ENCODE measurements around the gene TLN1.

Gene TLN1

DNA sequence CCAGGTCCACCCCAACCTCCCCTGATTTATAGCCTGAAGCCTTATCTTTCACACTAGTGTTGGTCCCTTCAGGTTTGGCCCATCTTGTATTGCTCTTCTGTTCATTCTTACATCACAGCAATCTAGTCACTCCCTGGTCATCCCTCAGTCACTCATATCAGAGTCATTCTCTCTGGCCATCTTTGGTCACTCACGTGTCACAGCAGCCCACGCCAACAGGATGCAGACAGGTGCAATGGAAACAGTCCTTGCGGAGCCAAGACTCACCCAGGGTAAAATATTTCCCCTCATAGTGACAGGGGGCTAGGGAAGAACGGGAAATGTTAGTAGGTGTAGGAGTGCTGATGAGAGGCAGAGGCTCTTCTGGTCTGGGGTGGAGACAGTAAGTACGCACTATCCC is 21.5 kb upstream of the TLN1 start:
- no peak for DNase-seq (ENCODE audit: low read depth, low spot score)

DNA sequence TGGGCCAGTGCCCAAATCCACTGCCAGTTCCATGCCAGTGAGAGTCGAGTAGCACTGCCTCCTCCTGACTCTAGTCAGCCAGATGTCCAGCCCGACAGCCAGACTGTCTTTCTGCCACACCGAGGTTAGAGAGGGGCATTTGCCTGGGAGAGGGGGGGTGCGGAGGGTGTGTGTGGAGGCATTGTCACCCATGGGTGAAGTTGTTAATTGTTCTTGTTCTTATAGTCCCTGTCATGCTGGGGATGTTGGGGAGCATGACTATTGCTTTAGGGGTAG is 18.2 kb upstream of the TLN1 start:
- DNase-seq (ENCODE audit: low read depth, low spot score) = no peak

DNA sequence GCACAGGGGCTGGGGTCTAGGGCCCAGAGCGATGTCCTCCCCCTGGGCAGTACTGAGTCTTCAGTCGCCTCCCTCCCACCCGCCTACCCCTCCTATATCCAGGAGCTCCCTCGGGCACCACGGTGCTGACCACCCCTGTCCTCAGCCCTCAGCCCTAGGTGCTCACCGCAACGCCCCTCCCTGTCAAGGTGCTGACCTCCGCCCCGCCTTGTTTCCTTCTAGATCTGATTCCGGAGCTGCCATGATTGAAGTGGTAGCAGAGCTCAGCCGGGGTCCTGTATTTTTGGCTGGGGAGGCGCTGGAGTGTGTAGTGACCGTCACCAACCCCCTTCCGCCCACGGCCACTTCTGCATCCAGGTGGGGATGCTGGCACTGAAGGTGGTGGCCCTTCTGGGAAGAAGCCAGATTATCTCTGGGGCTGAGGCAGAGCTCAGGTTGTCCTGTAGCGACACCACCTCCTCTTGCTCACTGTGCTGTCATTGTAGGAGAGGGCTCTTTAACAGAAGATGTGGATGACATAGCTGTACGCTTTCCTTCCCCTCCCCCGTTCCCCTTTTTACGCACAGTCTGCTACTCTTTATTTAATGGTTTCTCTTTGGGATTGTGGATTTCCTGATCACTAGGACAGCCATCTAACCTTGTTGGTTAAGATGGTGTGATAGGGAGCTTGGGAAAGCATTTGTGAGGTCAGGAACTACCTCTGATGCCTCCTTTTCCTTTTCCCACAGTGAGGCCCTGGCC is 17.7 kb upstream of the TLN1 start:
- peak; percentile 24 for DNase-seq (ENCODE audit: low read depth, low spot score)

DNA sequence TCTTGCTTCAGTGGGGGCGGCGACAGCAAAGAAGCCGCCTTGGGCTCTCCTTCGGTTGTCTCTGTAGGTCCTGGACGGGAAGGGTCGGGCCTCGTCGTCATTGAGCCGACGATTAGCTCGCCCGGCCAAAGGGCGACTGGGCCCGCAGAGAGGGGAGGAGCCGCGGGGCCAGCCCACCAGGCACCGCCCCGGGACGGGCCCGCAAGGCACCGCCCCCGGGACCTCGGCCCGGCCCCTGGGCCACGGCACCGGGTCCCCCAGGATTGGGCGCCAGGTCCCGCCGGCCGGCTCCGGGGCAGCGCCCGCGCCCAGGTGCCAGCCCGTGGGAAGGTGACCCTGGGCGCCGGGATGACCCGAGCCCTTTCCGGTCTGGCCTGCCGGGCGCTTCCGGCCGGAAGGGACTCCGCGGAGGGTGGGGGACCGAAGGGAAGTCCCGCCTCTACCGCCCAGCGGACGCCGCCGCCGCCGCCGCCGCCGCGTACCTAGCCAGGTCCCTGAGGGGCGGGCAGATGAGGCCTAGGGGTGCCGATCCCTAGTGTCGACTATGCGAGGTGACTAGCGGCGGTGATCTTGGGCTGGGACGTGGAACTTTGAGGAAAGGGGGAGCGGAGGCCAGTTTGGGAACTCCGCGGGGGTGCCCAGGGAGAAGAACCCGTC is 17.0 kb upstream of the TLN1 start, which contains the start of the genes GBA2 and RGP1:
Gene GBA2 (minus strand): TSS at position 371 of the 657 bp plus-strand sequence. CDS start 524 bp downstream, outside the sequence.
Gene RGP1 (plus strand): TSS at position 430 of the 657 bp plus-strand sequence. CDS start 469 bp downstream, outside the sequence.
- DNase-seq (ENCODE audit: low read depth, low spot score) = peak; percentile 32

DNA sequence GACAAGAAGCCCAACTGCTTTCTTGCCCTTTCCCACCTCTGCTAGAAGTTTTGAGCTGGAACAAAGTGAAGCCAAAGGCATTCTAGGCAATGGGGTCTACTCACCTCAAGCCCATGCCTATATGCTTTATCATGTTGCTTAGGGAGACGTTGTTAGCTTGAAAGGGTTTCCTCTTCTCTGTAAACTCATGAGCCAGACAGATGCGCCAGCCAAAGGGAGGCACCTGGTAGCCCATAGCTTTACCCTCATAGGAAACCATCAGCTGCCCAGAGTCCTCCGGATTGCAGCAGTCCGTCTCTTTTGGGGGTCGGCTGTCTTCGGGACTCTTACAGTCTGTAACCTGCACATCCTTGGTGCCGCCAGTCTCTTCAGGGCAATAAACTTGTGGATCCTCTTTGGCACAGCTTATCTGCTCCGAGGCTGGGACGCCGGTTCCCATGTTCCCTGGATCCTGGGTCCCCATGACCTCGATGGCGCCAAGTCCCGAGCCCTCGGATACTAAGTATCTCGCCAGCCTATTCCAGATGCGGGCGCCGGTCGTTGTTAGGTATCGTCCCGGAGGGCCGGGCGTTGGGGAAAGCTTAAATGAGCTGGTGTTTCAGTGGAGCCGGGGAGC is 16.4 kb upstream of the TLN1 start:
- DNase-seq (ENCODE audit: low read depth, low spot score) = no peak

- no peak for DNase-seq (ENCODE audit: low read depth, low spot score)
These were observed 14.6 kb upstream of the TLN1 start for GRCh38 chr9:35746583-35746982.

- DNase-seq (ENCODE audit: low read depth, low spot score) = no peak
These were observed 13.6 kb upstream of the TLN1 start for GRCh38 chr9:35745569-35745968.

DNA sequence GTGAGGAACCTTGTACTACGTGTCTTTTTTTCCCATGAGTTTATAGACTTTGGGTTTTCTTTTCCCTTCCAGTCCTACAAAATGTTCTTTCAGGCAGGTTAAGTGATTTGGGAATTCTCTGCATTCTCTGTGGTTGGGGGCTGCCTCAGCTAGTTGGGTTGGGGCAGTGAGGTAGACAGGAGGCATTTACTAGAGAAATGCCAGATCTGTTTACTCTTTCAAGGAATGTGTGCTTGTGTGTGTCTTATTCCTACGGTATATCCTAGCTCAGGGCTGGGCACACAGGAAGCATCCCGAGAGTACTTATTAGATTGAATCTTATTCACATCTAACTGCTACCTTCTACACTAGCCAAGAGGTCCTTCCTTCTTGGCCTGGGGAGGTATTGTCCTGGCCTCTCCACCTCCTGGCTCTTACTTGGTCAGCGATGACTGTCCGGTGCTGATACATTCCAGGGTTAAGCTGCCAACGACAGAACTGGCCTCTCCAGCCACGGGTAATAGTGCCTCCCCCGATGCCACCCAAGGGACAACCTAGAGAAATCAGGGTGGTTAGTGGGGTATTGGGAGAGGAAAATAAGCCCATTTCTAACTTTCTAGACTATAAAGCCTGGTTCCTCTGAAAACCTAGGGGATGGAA is 12.0 kb upstream of the TLN1 start:
- DNase-seq (ENCODE audit: low read depth, low spot score) = no peak

GRCh38 chr9:35743452-35743851 is 11.5 kb upstream of the TLN1 start:
- no peak for DNase-seq (ENCODE audit: low read depth, low spot score)

- DNase-seq (ENCODE audit: low read depth, low spot score) = no peak
These were observed 9.7 kb upstream of the TLN1 start for GRCh38 chr9:35741740-35742139.

DNA sequence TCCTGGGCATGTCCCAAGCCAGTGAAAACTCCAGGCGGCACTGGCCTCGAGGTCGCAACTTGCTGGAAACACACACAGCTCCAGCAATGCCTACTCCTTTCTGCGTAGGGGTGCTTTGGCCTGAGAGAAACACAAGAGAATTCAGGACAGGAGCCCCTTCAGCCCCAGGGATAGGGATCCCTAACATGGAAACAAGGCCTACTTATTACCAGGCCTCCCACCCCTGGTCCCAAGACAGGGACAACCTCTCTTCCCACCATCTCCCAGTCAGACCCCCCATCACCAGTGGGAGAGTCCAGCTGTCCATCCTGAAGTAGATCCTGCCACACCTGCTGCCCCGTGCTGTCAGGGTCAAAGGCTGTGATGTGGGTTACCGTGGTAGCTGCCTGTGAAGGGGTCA is 8.2 kb upstream of the TLN1 start:
- DNase-seq (ENCODE audit: low read depth, low spot score) = no peak

GRCh38 chr9:35738924-35739323 is 6.9 kb upstream of the TLN1 start:
- no peak for DNase-seq (ENCODE audit: low read depth, low spot score)

DNA sequence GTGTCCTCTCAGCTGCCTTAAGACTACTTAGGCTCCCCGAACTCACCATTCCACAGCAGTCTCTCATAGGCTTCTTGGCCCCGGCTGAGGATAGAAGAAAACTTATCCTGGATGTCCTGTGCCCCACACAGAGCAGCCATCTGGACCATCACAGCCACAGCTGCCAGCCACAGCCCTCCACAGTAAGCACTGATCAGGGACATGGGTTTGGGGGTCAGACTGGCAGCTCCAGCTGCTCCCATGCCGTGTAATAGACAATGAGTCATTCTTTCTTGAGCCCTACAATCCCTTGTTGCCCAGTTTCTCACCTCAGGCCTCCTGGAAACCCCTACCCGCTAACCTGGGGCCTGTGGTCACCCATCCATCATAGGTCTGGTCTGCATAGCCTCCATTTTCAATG is 6.2 kb upstream of the TLN1 start:
- no peak for DNase-seq (ENCODE audit: low read depth, low spot score)

- DNase-seq (ENCODE audit: low read depth, low spot score) = no peak
These were observed 5.1 kb upstream of the TLN1 start for GRCh38 chr9:35737143-35737542.

DNA sequence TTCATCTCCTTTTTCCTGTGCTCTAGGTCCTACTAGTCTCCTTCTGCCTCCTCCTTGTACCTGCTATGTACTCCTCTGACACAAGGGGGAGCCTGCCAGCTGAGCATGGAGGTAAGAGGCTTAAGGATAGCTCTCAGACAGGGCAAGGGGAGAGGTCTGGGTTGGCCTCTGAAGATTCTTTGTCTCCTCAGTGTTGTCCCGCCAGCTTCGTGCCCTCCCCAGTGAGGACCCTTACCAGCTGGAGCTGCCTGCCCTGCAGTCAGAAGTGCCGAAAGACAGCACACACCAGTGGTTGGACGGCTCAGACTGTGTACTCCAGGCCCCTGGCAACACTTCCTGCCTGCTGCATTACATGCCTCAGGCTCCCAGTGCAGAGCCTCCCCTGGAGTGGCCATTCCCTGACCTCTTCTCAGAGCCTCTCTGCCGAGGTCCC is 4.2 kb upstream of the TLN1 start:
- peak; percentile 57 for DNase-seq (ENCODE audit: low read depth, low spot score)

DNA sequence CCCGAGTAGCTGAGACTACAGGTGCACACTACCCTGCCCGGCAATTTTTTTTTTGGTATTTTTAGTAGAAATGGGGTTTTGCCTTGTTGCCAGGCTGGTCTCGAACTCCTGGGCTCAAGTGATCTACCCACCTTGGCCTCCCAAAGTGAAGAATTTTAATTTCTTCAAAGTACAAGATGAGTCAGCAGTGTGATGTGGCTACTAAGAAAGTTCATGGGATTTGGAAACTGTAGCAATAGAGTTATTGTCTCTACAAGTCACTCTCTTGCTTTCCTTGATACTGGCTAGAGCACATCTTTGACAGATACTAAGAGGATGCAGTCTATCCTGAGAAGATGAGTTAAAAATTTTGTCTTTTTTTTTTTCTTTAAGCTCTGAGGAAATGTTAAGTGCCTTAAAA is 2.1 kb upstream of the TLN1 start:
- no peak for DNase-seq (ENCODE audit: low read depth, low spot score)

- DNase-seq (ENCODE audit: low read depth, low spot score) = no peak
These were observed 976 bp upstream of the TLN1 start for GRCh38 chr9:35732800-35733541.

- no peak for DNase-seq (ENCODE audit: low read depth, low spot score)
These were observed 395 bp downstream of the TLN1 start for GRCh38 chr9:35731415-35732184.

- no peak for DNase-seq (ENCODE audit: low read depth, low spot score)
These were observed 1.5 kb downstream of the TLN1 start for GRCh38 chr9:35730486-35730854.

DNA sequence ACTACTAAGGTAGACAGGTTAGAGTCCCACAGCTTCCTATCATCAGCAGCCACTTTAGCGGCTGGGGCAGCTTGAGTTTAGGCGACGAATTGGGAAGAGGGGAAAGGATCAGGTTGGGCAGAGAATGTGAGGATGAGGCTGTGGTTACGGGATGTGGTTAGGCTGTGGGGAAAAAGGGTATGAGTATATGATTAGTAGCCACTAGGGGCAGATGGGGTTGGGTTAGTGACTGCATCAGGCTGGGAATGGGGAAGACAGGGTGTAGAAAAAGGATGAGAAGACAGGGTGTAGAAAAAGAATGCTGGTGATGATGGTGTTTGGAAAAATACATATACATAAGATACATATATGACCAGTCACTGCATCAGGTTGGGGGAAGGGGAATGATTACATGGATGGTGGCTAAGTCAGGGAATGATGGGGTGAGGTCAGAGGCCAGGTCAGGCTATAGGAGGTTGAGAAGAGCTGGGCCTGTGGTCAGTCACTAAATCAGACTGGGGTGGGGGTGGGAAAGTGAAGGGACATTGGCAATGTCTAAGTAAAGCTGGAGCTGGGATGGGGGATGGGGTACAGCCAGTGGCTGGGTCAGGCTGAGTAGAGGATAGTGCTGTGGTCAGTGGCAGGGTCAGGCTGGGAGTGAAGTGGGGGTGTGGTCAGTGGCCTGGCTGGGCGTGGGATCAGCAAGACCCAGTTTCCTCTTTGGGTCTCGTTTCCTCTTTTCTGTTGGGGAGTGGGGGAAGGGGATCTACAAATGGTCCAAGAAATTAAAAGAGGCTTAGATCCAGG is 2.1 kb downstream of the TLN1 start:
- no peak for DNase-seq (ENCODE audit: low read depth, low spot score)

All from activated CD4-positive, CD25-positive, alpha-beta regulatory T cell treated with anti-CD3 and anti-CD28 coated beads, Interleukin-2, amount 50 U/mL, for 16 hours (primary cell).